Measurements from ENCODE around the gene KRT80.
A peak's percentile ranks its signal among the peaks of the same experiment; 100 is the strongest.

DNA sequence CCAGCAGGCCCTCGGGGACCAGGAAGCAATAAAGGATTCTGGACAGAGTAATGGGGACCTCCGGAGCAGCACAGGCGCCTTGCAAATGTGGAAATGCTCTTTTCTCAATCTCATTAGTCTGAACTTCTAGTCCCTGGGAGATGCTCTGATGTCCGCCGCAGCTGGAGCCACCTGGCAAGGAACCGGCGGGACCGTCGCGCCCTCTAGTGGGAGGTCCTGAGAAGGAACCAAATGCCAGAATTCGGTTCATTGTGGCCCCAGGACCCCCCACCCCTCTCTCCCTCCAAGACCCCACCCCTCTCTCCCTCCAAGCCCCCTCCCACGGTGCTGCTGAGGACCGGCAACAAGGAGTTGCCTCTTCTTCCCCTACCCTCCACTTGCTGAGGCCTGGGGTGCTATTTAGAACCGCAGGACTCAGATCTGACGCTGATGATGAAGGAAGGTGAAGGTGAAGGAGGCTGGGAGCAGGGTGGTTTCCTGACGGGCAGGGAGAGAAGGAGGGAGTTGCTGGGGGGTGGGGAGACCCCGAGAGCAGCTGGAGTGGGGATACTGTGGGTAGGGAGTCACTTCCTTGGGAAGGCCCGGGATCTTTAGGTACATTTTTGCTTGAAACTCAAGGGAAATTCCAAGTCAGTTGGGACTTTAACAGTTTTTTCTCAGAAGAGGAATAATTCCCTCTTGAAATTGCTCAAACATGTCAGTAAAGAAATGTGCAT is 69.8 kb downstream of the KRT80 start:
- TF ChIP-seq, protein P1, sequence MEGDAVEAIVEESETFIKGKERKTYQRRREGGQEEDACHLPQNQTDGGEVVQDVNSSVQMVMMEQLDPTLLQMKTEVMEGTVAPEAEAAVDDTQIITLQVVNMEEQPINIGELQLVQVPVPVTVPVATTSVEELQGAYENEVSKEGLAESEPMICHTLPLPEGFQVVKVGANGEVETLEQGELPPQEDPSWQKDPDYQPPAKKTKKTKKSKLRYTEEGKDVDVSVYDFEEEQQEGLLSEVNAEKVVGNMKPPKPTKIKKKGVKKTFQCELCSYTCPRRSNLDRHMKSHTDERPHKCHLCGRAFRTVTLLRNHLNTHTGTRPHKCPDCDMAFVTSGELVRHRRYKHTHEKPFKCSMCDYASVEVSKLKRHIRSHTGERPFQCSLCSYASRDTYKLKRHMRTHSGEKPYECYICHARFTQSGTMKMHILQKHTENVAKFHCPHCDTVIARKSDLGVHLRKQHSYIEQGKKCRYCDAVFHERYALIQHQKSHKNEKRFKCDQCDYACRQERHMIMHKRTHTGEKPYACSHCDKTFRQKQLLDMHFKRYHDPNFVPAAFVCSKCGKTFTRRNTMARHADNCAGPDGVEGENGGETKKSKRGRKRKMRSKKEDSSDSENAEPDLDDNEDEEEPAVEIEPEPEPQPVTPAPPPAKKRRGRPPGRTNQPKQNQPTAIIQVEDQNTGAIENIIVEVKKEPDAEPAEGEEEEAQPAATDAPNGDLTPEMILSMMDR (IDR thresholded peaks at IDR 0.05; ENCODE audit: insufficient read depth, low read length): peak; percentile 61
- TF ChIP-seq, protein P2, sequence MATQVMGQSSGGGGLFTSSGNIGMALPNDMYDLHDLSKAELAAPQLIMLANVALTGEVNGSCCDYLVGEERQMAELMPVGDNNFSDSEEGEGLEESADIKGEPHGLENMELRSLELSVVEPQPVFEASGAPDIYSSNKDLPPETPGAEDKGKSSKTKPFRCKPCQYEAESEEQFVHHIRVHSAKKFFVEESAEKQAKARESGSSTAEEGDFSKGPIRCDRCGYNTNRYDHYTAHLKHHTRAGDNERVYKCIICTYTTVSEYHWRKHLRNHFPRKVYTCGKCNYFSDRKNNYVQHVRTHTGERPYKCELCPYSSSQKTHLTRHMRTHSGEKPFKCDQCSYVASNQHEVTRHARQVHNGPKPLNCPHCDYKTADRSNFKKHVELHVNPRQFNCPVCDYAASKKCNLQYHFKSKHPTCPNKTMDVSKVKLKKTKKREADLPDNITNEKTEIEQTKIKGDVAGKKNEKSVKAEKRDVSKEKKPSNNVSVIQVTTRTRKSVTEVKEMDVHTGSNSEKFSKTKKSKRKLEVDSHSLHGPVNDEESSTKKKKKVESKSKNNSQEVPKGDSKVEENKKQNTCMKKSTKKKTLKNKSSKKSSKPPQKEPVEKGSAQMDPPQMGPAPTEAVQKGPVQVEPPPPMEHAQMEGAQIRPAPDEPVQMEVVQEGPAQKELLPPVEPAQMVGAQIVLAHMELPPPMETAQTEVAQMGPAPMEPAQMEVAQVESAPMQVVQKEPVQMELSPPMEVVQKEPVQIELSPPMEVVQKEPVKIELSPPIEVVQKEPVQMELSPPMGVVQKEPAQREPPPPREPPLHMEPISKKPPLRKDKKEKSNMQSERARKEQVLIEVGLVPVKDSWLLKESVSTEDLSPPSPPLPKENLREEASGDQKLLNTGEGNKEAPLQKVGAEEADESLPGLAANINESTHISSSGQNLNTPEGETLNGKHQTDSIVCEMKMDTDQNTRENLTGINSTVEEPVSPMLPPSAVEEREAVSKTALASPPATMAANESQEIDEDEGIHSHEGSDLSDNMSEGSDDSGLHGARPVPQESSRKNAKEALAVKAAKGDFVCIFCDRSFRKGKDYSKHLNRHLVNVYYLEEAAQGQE (IDR thresholded peaks at IDR 0.05; ENCODE audit: insufficient replicate concordance, low read depth): no peak
- TF ChIP-seq POLR2AphosphoS5 (IDR thresholded peaks at IDR 0.05; ENCODE audit: low read depth) (no peak), SPI1 (IDR thresholded peaks at IDR 0.05; ENCODE audit: borderline replicate concordance, low read depth) (no peak)

Measured in HL-60 (cell line).